GM10266 (cell line): ENCODE data around the gene MAS1.

Experiments
- DNase-seq: peaks from one replicate; pipeline ENCODE4 v3.0.0; 2012; ENCODE audit errors: extremely low spot score
- TF ChIP-seq, protein P1 (sequence below): IDR thresholded peaks from 2 replicates; pipeline ENCODE4 v1.5.1; 2012; ENCODE audit warnings: mild to moderate bottlenecking, low read depth; ENCODE audit not compliant: control insufficient read depth, insufficient read depth; ENCODE audit errors: missing control alignments

Gene MAS1

DNA sequence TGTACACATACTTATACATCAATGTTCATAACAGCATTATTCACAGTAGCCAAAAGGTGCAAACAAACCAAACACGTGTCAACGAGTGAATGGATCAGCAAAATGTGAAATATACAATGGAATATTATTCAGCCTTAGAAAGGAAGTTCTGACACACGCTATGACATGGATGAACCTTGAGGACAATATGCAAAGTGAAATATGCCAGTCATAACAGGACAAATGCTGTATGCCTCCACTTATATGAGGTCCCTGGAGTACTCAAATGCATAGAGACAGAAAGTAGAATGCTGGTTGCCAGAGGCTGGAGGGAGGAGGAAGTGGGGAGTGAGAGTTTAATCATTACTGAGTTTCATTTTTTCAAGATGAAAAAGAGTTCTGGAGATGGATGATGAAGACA lies 40.3 kb downstream of the MAS1 start:
- DNase-seq = peak; percentile 26
- TF ChIP-seq, protein P1, sequence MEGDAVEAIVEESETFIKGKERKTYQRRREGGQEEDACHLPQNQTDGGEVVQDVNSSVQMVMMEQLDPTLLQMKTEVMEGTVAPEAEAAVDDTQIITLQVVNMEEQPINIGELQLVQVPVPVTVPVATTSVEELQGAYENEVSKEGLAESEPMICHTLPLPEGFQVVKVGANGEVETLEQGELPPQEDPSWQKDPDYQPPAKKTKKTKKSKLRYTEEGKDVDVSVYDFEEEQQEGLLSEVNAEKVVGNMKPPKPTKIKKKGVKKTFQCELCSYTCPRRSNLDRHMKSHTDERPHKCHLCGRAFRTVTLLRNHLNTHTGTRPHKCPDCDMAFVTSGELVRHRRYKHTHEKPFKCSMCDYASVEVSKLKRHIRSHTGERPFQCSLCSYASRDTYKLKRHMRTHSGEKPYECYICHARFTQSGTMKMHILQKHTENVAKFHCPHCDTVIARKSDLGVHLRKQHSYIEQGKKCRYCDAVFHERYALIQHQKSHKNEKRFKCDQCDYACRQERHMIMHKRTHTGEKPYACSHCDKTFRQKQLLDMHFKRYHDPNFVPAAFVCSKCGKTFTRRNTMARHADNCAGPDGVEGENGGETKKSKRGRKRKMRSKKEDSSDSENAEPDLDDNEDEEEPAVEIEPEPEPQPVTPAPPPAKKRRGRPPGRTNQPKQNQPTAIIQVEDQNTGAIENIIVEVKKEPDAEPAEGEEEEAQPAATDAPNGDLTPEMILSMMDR = no peak

DNA sequence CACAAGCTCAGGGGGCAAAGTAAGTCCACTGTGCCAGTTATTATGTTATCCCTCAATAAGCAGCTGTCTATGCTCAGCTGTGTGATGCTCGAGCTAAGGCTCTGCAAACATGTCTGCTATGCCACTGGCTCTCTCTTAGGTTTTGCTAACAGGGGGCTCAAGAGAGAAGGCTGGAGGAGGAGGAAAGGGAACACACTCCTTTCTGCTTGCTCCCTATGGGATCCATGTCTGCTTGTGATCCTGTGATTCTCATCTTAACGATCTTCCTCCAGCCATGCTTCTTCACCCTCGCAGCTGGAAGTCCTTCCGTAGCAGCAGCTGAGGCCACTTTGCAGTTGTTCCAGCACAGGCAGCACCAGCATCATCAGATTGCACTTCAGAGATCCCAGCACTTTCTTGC lies 41.1 kb downstream of the MAS1 start:
- no peak for DNase-seq
- TF ChIP-seq, protein P1 = no peak

DNA sequence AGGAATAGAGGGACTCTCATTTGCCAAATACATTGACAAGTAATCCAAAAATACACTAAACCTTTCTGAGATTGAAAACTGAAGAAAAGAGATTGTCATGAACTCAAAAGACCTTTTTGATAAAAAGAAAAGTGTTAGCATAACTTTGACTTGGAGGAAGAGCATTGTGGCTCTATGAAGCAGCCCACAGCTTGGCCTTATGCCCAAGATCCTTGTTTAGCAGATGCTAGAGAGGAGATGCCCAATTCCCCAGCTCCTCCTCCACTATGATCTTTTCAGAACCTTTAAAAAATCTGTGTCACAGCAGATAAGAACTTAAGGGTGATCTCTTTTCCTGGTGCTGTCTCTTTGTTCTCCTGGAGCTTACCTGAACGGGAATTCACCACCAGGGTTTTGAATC lies 42.3 kb downstream of the MAS1 start:
- TF ChIP-seq, protein P1 = no peak
- no peak for DNase-seq

DNA sequence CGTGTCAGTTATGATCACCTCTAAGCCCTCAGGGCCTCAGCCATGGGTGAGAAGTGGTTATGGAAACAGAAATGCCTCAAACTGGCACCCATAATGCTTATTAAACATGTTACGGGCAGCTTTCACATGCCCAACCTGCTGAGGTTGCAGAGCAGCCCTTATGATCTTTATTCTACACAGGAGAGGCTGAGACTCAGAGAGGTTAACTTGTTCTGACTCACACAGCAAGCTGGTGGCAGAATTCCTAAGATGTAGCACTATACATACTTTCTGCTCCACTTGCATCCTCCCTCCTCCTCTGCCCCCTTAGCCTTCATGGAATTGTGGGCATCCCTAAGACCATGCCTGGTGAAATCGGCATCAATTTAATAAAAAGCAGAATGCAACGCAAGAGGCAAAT lies 43.4 kb downstream of the MAS1 start:
- DNase-seq = no peak
- TF ChIP-seq, protein P1 = no peak

DNA sequence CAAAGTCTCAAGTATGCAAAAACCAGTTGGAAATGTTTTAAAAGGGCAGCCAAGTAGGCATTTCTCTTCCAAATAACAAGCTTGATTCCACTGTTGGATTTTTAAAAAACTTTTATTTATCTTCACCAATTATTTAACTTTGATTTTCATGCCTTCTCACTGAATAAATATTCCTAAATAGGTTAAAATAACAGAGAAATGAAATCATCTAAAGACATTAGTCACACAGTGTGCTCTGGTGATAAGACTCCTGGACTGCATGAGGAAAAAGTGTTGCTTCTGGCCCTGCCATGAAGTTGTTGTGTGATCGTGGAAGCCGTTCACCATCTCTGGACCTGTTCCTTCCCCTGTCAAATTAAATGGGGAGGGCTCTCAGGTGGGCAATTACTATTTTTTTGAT lies 44.3 kb downstream of the MAS1 start:
- TF ChIP-seq, protein P1 = no peak
- DNase-seq = no peak

DNA sequence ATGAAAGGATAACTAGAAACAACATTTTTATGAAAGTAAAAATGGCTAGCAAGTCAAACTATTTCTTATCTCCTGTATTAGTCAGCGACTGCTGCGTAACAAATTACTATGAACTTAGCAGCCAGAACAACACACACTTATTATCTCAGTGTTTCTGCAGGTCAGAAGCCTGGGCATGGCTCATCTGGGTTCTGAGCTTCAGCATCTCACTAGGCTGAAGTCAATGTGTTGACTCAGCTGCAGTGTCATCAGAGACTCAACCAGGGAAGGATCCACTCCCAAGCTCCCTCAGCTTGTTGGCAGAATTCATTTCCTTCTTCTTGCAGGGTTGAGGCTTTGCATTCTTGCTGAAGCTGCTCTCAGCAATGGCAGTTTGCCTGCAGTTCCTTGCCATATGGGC lies 44.8 kb downstream of the MAS1 start:
- TF ChIP-seq, protein P1 = no peak
- DNase-seq = no peak

DNA sequence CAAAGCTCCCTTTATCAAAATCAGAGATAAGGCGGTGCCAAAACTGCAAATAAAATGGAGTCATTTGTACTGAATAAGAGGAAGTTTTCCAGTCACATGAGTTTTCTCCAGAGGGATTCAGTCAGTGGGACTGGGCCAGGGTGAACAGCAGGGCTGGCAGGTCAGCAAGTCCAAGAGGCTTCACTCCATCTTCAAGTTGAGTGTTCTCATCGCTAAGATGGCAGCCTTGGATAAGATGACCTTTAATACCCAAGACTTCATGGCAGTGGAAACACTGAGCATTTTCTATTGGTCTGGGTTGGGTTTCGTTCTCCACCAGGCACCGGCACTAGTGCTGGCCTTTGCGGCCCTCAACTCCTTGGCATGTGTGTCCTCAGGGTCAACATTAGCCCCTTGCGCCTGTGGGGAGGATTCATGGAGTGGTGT lies 48.8 kb downstream of the MAS1 start:
- DNase-seq = no peak
- TF ChIP-seq, protein P1 = no peak
